ENCODE results near the gene ZNF219.
A peak's percentile ranks its signal among the peaks of the same experiment; 100 is the strongest.

Gene ZNF219

DNA sequence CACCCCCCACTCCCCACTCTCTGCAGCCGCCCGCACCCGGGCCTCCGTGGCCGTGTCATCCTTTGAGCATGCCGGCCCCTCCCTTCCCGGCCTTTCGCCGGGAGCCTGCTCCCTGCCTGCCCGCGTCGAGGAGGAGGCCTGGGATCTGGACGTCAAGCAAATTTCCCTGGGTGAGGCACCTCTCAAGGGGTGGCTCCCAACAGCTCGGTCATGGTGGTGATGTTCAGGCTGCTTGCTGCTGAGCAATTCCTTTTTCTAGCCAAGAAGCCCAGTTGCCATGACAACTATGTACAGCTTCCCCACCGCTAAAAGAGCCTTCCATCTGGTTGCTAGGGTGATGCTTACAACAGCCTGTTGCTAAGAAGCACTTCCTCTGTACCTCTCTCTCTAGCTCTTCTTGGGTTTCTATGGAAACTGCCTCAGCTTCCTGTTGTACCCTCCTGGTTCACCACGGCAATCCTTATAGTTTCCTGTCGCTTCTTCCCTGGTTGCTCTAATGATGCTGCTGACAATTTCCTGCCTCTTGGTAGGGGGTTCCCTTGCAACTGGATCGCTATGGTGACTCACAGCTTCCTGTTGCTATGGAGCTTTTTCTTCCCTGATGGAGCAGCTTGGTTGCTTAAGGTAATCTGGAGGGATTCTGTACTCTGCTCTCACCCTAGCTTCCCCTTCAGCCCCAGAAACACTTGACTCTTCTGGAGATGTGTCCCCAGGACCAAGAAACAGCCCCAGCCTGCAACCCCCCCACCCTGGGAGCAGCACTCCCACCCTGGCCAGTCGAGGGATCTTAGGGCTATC, 11.0 kb downstream of the ZNF219 start:
- DNase-seq (ENCODE audit: low read depth in 2 of 2), result peak; percentile 34 to 38

DNA sequence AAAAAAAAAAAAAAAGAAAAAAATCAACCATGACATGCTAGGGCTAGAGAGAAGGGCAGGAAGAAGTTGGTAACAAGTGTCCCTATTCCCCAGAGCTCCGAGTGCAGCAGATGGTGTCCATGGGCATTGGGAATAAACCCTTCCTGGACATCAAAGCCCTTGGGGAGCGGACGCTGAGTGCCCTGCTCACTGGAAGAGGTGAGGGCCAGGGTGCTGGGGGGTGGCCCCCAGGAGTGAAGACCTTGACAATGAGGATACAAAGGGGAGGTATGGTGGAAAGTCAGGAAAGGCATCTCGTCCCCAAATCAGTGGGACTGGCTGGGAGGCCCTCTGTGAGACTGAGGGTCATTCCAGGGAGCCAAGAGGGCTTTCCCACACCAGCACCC, 11.6 kb downstream of the ZNF219 start:
- DNase-seq (ENCODE audit: low read depth in 2 of 2), result no peak

DNA sequence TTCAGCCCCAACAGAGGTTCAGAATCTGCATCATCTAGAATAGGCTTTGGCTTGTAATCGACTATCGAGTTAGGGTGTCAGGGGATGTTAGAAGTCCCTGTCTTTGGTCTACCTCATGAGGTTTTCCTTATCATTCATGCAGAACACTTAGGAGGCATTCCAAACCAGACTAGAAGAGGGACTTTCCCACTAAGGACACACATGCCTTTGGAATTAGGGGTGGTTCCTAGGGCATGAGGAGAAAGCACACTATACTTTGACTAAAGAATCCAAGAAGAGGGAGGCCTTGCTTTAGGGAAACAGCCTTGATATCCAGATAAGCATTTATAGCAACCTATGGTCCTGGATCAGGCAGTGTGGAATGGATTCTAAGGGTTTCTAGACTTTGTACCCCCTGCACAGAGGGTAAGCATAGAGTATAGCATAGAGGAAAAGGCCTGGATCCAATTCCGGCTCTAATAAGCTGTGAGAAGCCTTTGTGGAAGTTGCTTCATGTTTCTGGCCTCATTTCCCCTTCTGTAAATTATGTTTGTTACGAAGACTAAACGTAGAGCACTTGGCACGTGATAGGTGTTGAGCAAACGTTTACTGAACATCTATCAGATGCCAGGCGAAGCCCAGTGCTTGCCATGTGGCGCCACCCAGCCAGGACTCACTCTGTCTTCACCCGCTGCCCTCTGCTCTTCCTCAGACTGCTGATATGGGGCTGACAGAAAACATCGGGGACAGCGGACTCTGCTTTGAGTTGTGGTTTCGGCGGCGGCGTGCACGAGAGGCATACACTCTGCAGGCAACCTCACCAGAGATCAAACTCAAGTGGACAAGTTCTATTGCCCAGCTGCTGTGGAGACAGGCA, 13.2 kb downstream of the ZNF219 start:
- no peak for DNase-seq (ENCODE audit: low read depth in 2 of 2)

GRCh38 chr14:21084396-21084795, 14.1 kb downstream of the ZNF219 start:
- no peak for DNase-seq (ENCODE audit: low read depth in 2 of 2)

GRCh38 chr14:21083565-21084325, 14.7 kb downstream of the ZNF219 start:
- no peak for DNase-seq (ENCODE audit: low read depth in 2 of 2)

DNA sequence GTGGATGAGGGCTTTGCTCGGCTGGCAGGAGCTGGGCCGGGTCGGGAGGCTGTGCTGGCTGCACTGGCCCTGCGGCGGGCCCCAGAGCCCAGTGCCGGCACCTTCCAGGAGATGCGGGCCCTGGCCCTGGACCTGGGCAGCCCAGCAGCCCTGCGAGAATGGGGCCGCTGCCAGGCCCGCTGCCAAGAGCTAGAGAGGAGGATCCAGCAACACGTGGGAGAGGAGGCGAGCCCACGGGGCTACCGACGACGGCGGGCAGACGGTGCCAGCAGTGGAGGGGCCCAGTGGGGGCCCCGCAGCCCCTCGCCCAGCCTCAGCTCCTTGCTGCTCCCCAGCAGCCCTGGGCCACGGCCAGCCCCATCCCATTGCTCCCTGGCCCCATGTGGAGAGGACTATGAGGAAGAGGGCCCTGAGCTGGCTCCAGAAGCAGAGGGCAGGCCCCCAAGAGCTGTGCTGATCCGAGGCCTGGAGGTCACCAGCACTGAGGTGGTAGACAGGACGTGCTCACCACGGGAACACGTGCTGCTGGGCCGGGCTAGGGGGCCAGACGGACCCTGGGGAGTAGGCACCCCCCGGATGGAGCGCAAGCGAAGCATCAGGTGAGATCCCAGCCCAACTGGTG, 16.8 kb downstream of the ZNF219 start:
- DNase-seq (ENCODE audit: low read depth in 2 of 2), result no peak

DNA sequence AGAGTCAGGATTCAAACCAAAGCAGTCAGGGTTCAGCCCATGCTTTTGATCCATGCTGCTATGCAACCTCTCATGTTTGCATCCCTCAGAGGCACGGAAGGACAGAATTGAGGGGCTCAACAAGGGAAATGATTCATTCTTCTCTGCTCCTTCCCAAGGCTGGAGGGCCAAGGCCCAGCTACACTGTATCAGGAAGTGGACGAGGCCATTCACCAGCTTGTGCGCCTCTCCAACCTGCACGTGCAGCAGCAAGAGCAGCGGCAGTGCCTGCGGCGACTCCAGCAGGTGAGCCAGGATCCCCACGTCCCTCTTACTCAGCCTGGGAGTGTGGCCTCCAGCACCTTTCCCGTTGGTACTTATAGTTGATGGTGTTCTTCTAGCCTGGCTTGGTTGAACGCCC, 19.7 kb downstream of the ZNF219 start:
- DNase-seq (ENCODE audit: low read depth in 2 of 2), result no peak

DNA sequence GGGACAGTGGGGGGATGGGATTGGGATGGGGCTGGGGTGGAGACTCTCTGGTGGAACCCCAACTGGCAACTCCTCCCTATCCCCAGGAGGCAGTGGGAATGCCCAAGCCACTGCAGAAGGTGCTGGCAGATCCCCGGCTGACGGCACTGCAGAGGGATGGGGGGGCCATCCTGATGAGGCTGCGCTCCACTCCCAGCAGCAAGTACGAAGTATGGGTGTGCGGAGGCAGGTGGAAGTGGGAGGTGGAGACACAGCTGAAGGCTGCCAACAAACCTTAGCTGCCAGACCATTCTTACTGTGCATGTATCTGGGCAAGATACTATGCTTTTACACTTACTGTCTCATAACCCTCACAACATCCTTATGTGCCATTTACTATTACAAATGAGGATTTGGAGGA, 20.2 kb downstream of the ZNF219 start:
- no peak for DNase-seq (ENCODE audit: low read depth in 2 of 2)

GRCh38 chr14:21077672-21078071, 20.8 kb downstream of the ZNF219 start:
- no peak for DNase-seq (ENCODE audit: low read depth in 2 of 2)

DNA sequence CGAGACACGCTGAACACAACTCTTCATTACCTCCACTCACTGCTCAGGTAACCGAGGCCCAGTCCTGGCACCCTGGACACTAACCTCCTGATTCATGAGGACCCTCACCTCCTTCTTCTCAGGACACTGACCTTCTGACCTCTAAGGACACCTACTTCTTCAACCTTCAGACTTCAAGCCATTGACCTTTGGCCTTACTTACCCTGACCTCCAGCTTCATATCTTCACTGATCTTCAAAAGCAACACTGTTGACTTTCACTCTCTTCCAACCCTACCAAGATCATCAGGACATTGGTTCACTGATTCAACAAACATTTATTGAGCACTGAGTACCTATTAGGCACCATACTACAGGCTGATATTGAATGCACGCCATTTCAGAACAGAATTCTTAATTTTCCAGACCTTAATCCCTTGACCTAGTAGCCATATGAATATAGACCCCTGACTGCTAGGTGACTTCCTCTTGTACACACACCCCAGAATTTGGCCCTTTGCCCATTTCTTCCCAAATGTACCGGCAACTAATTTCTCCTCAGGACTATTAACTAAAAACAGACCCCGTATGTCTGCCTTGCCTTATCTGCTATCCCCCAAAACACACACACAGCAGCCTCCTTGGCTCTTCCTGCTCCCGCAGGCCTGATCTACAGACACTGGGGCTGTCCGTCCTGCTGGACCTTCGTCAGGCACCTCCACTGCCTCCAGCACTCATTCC, 22.6 kb downstream of the ZNF219 start:
- DNase-seq (ENCODE audit: low read depth in 2 of 2), result no peak

DNA sequence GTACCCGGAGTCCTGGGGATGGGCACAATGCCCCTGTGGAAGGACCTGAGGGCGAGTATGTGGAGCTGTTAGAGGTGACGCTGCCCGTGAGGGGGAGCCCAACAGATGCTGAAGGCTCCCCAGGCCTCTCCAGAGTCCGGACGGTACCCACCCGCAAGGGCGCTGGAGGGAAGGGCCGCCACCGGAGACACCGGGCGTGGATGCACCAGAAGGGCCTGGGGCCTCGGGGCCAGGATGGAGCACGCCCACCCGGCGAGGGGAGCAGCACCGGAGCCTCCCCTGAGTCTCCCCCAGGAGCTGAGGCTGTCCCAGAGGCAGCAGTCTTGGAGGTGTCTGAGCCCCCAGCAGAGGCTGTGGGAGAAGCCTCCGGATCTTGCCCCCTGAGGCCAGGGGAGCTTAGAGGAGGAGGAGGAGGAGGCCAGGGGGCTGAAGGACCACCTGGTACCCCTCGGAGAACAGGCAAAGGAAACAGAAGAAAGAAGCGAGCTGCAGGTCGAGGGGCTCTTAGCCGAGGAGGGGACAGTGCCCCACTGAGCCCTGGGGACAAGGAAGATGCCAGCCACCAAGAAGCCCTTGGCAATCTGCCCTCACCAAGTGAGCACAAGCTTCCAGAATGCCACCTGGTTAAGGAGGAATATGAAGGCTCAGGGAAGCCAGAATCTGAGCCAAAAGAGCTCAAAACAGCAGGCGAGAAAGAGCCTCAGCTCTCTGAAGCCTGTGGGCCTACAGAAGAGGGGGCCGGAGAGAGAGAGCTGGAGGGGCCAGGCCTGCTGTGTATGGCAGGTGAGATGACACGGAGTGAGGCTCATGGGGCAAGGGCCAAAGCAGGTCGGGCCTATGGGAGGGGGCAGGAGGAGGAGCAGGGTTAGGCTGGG, 23.8 kb downstream of the ZNF219 start:
- DNase-seq (ENCODE audit: low read depth in 2 of 2), result no peak

DNA sequence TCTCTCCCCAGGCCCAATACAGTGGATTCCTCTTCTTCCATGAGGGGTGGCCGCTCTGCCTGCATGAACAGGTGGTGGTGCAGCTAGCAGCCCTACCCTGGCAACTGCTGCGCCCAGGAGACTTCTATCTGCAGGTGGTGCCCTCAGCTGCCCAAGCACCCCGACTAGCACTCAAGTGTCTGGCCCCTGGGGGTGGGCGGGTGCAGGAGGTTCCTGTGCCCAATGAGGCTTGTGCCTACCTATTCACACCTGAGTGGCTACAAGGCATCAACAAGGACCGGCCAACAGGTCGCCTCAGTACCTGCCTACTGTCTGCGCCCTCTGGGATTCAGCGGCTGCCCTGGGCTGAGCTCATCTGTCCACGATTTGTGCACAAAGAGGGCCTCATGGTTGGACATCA, 24.5 kb downstream of the ZNF219 start:
- no peak for DNase-seq (ENCODE audit: low read depth in 2 of 2)

- DNase-seq (ENCODE audit: low read depth in 2 of 2), result no peak
Measured at GRCh38 chr14:21072781-21073339, 25.6 kb downstream of the ZNF219 start.

DNA sequence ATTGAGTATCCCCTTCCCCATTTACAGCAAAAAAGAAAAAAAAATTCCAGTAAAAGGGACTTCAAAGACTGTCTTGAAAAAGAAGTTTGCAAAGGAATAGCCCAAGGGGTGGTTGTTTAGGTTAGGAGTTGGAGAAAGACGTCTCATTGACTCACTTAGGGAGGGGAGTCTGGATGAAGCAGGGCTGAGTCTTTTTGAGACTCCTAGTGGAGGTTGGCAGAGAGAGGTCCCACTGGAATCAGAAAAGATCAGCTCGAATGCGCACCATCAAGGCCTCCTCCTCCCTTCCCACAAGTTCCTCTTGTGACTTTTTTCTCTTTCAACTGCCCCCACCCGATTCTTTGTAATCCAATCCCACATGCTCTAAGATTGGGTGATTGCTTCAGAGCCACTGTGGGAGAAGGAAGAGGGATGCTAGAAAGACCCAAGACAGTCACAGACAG, 26.4 kb downstream of the ZNF219 start:
- DNase-seq (ENCODE audit: low read depth in 2 of 2), result no peak

DNA sequence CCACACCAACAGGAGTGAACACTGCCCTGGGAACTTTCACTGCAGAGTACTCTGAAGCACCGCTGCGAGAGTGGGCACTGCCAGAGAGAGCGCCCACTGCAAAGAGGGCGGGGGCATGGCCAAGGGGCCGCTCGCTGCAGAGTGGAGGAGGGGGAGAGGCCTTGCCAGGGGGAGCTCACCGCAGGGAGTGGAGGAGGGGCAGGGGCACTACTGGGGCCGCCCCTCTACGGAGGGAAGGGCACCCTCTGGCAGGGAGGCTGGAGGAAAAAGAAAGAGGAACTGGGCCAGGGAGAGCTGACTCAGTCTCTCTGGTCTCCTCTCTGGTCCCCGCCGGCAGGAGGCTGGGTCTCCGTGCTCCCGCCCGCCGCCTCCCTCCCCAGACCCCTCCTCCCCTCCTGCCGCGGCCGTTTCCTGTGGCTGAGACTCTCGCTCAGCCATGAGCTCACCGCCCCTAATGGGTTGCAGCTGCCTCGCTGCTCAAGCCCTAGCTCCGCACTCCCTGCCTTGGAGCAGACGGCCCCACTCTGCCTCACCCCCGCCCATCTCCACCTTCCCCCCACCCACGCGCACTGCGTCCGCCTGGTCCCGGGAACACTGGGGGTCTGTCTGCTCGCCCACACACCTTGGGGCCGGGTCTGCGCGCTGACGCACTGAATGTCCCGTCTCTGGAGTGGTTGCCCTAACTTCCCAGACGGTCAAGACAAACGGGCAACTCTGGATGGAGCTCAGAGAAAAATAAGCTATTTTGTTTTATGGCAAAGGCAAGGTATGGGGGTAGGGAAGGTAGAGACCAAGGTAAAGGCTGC, 27.0 kb downstream of the ZNF219 start:
- DNase-seq (ENCODE audit: low read depth in 2 of 2), result no peak

DNA sequence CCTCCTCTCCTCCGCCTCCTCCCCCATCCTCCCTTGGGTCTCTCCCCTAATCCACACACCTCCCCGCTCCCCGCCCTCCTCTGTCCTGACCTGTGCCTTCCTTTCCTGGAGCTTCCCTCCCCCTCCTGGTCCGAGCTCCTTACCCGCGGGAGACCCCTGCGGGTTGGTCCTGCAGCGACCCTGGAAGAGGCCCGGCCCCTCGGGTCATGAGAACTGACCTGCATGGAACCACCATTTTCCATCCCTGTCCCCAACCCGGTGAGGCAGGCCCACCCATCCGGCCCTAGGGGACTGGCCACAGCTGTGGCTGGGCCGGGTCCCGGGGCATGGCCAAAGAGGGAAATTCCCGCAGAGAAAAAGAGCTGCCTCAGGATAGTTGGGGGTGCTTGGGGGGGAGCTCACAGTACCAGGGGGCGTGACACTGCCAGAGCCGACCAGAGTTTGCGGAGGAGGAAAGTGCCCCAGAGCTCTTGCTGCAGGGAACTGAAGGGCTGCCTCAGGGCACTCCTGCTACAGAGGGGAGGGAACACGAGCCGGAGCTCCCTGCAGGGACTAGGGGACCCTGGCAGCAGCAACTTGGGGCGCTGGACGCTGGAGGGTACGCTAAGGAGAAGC, 27.7 kb downstream of the ZNF219 start:
- DNase-seq (ENCODE audit: low read depth in 2 of 2), result no peak

GRCh38 chr14:21070083-21070609, 28.3 kb downstream of the ZNF219 start, which contains the start of gene ARHGEF40:
Gene ARHGEF40 (plus strand): TSS chr14:21070304. CDS start chr14:21070397, 93 bp downstream.
- DNase-seq (ENCODE audit: low read depth in 2 of 2), result no peak
